Limb (tissue), 2 donors: Measurements from ENCODE around the gene UQCRC1.

Experiments
- DNase-seq, 2 donors: peaks; one replicate each; pipeline ENCODE4 v3.0.0-alpha.2; 2016; ENCODE audit errors: extremely low spot score in 2 of 2

The UQCRC1 gene

GRCh38 chr3:48599077-48599501 is 10.4 kb downstream of the UQCRC1 start:
- DNase-seq = no peak

- DNase-seq = peak; percentile 13 to 46
Measured at GRCh38 chr3:48598323-48599076, 10.9 kb downstream of the UQCRC1 start.

GRCh38 chr3:48597408-48597800 is 12.0 kb downstream of the UQCRC1 start:
- DNase-seq = no peak

- no peak for DNase-seq
Measured at GRCh38 chr3:48596676-48597407, 12.6 kb downstream of the UQCRC1 start.

GRCh38 chr3:48596157-48596556 is 13.3 kb downstream of the UQCRC1 start:
- DNase-seq = no peak

GRCh38 chr3:48595526-48596121 is 13.8 kb downstream of the UQCRC1 start:
- DNase-seq = peak in 1 of 2 donors; percentile 18

- DNase-seq = peak in 1 of 2 donors; percentile 48
Measured at GRCh38 chr3:48595075-48595525, 14.3 kb downstream of the UQCRC1 start, which contains the start of gene COL7A1. Gene COL7A1, minus strand, starts transcription at chr3:48595329. Its CDS starts 170 bp downstream, at chr3:48595159.

- DNase-seq = no peak
Measured at GRCh38 chr3:48594417-48595049, 14.9 kb downstream of the UQCRC1 start.

GRCh38 chr3:48593337-48593736 is 16.1 kb downstream of the UQCRC1 start:
- no peak for DNase-seq

GRCh38 chr3:48592519-48593087 is 16.8 kb downstream of the UQCRC1 start:
- no peak for DNase-seq

- no peak for DNase-seq
Measured at GRCh38 chr3:48591886-48592518, 17.4 kb downstream of the UQCRC1 start.

- no peak for DNase-seq
Measured at GRCh38 chr3:48591436-48591835, 18.0 kb downstream of the UQCRC1 start.

GRCh38 chr3:48588230-48588629 is 21.2 kb downstream of the UQCRC1 start:
- no peak for DNase-seq

- no peak for DNase-seq
Measured at GRCh38 chr3:48587686-48588085, 21.8 kb downstream of the UQCRC1 start.

- no peak for DNase-seq
Measured at GRCh38 chr3:48585411-48585810, 24.0 kb downstream of the UQCRC1 start.

GRCh38 chr3:48584836-48585235 is 24.6 kb downstream of the UQCRC1 start:
- DNase-seq = no peak

- no peak for DNase-seq
Measured at GRCh38 chr3:48581621-48582481, 27.6 kb downstream of the UQCRC1 start.

GRCh38 chr3:48576647-48577046 is 32.8 kb downstream of the UQCRC1 start:
- DNase-seq = no peak

- no peak for DNase-seq
Measured at GRCh38 chr3:48575366-48575765, 34.1 kb downstream of the UQCRC1 start.
